Anterior cingulate cortex (tissue), 58 donors: ENCODE data around the gene HOXA1.

Experiments used
- DNase-seq, 58 donors: peaks; one replicate each; lab custom pipeline; 2025; lab: John Stamatoyannopoulos, UW

HOXA1 gene

DNA sequence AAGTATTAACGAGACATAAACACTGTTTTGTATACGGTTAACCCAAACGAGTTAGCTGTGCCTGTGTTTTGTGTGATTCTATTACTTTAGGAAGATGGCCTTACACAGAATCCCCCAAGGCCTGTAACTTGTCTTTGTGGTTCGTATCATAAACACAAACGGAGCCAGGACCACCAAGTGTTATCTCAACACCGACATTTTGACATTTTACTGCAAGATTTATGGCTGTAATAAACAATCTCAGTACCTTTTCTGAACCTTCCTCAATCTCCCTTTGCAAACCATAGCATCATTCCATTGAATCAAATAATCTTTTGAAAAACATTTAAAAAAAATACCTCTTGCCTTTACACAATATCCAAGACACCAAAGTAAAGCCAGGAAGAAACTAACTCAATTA is 37.2 kb upstream of the HOXA1 start:
- no peak for DNase-seq

- no peak for DNase-seq
Measured at GRCh38 chr7:27132214-27132613, 36.4 kb upstream of the HOXA1 start.

DNA sequence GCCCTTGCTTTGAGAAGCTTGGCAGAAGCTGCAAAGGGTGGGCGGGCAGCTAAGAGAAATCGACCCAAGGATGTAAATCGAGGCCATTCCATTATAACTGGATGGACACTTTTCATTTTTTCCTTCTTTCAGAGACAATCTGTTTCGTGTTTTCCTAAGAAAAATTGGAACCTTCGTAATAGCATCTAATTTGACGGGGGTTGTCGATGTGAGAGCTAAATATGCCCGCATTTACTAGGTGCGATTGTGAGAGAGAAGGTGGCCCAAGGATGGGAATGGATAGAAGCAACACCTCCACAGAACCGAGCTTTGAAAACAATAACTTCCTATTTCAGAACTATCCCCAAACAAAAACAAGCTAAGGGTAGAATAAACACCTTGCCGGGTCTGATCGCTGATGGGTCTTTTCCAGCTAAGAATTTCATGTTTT is 35.6 kb upstream of the HOXA1 start:
- DNase-seq: no peak

GRCh38 chr7:27130540-27131389 is 35.0 kb upstream of the HOXA1 start, which contains the start of gene HOXA4:
Gene HOXA4, minus strand, starts transcription at chr7:27130757. Its CDS starts 24 bp downstream, at chr7:27130733.
- DNase-seq: peak in 3 of 58 donors; percentile 5 to 30 (median 5)

- DNase-seq: no peak
Measured at GRCh38 chr7:27129729-27130539, 34.1 kb upstream of the HOXA1 start.

- DNase-seq: no peak
Measured at GRCh38 chr7:27128776-27129728, 33.3 kb upstream of the HOXA1 start.

GRCh38 chr7:27128034-27128433 is 32.2 kb upstream of the HOXA1 start:
- DNase-seq: no peak

GRCh38 chr7:27126596-27127327 is 31.0 kb upstream of the HOXA1 start:
- DNase-seq: no peak

DNA sequence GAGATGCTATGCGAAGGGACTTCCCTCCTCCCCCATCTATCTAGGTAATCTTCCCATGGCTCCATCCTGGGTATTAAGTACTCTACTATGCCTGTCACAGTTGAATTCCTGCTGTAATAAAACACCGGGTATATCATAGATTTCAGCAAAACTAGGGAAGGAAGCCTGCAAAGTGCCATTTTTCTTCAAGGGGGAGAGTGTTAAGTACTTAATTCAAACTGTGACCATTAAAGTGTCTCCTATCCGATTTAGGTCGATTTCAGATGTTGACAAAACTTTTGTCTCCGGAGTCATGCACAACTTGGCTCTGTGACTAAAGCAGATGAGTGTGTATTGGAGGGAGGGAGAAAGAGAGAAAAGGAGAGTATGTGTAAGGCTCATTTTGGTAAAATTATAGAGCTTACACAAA is 30.2 kb upstream of the HOXA1 start:
- no peak for DNase-seq

DNA sequence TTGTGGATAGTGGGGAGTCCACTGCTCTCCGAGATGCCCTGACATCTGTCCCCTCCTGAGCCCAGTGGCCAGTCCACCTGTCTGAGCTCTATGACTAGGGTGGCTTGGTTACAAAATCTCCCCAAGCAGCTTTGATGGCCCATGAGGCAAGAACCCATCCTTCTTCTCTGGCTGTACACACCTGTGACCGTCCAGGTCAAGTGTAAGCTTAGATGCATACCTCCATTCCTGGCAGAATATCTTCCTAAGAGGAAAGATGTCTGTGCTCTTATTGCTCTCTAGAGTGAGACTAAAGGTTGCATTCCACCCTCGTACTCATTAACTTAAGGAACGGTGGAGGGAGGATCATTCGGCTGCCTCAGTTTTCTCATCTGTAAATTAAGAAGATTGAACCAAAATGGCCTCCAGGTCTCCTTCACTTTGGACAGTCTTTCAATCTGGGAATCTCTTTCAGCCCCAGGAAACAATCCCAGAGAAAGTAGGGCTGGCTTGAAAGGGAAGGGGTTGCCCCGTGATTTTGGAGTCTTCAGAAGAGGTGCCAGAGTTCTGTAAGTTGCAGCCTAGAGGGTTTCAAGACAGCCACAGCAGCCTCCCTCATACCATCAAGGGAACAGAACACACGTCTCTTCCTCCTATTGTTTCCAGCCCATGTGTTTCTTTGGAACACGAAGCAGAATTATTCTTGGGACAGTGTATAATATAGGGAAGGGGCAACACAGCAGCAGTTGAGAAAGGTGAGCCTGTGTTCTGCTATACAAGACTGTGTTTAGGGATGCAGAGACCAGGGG is 29.3 kb upstream of the HOXA1 start:
- no peak for DNase-seq

DNA sequence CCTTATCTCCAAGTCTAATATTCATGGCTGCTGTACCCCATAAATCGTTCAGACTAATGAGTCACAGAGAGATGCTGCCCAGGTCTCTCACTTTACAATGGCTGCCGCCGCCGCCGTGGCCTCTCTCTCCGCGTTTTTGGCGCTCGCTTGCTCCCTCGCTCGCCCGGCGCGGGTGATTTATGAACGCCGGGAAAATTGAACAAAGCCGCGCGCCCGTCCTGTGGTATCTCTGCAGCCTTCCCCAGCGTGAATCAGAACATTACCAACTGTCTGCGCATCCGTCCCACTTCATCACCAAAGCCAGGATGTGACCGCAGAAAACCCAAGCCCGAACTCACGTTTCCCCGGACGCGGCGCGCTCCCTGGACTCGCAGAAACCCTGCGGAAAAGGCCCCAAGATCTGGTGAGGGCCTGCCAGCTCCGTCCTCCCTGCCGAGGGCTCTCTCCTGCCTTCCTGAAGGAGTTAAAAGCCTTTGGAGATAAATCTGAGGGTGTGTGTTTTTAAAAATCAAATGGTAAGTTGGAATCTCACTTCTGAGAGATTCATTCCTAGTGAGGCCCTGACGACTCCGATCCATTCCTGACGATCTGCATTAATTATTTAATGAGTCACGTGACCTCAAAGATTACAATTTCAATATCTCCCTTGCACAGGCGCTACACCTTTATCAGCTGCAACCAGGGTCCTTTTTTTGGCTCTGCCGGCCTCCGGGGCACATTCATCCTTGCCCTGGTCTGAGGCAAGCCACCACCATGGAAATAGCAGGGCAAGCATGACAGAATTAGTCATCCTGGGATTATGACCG is 28.5 kb upstream of the HOXA1 start:
- DNase-seq: no peak

DNA sequence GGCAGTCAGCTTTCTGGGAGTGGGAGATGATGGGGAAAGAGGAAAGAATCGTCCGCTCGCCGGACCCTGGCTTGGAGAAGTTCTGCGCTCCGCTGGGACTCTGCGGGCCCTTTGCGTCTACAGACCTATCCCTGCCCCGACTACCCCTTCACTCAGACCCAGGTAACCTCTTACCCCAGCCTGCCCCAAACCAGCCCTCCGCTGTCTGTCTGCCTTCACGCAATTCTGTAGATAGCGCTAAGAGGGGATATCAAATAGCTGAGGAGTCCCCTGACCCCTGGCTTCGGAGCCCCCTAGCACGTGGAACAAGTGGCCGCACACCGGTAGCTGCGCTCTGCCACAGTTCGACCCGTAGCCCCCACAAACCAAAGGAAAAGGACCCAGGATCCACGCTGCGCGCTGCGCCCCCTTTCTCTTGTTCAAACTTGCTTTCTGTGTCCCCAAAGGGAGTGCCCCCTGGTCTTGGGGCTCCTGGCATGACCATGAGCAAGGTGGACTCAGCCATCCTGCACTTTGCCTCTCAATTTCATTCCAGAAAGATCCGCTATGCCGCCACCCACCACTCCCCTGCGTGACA is 27.8 kb upstream of the HOXA1 start:
- no peak for DNase-seq

DNA sequence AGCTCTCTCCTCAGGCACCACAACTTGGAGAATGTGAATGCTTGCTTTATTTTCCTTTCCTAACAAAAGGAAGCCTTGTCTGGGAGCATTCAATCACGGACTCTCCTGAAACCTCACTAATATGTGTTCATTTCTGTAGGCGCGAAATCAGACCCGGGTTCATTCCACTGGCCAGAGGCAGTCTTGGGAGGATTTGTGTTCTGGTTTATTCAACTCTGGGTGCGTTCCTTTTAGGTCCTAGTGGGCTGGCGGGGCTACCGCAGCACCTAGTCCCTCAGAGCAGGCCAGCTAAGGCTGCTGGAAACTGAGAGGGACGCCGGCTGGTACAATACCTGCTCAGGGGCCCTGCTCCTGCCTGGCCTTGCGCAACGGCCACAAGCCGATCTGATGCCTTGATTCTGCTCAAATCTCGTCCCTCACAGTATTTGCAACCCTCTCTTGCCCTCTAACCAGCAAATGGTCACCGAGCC is 27.2 kb upstream of the HOXA1 start:
- DNase-seq: no peak

GRCh38 chr7:27122077-27122910 is 26.5 kb upstream of the HOXA1 start:
- no peak for DNase-seq

DNA sequence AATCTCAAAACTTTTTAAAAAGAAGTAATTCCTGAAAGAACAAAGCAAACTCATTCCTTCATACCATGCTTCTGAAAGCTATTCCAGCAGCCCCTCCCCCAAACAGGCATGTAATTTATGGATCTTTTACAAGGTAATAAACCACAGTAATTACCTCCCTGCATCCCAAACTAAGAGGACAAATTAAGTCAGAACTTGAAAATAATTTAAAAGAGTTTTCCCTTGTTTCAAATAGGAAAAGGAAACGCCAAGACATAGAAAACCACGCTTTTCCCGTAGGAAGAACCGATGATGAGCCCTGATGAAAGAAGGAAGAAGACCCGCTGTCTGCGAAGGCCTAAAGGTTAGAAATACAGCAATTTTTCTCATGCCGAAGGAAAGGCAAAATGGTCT is 25.9 kb upstream of the HOXA1 start:
- no peak for DNase-seq

DNA sequence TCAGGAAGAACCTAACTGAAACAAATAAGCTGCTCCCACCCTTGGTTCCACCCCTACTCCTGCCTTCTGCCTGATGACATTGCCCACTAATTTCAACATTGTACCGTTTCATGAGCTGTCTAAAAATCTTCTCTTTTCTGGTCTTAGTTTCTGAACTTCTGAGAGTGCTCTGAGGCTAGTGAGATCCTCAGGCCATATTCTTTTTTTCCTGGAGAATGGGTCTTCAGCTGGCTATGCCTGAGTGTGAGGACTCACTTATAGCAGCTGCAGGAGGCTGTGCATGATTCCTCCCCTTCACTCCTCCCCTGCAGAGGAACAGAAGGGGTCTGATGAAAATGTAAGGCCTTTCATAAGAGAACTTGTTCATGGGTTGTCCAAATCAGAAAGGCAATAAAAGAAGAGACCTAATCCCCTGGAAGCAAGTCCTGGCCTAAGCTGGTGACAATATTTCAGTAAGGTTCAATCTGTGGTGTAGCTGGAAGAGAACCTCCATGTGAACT is 23.7 kb upstream of the HOXA1 start:
- no peak for DNase-seq
